ENCODE data around the gene ZNF212. TPM values are rescaled to one million over a fixed set of nuclear protein-coding genes. Genes with fewer than 3 reads are reported as not detected.

The ZNF212 gene
- 11.6 to 14.0 TPM (median 12.6 TPM) in 5 replicates for total RNA-seq (2022; extraction: Qiagen RNA extraction; ENCODE audit: low read depth)

GRCh38 chr7:149239345-149240143 lies at the start of gene ZNF212:
ZNF212 (plus strand) TSS chr7:149239651; CDS start chr7:149239779, 128 bp downstream.

GRCh38 chr7:149195180-149196150 lies 44.0 kb upstream of the ZNF212 start, which contains the start of gene ZNF282:
ZNF282 (plus strand) TSS chr7:149195546; CDS start chr7:149195590, 44 bp downstream.

GRCh38 chr7:149261829-149262617 lies 22.6 kb downstream of the ZNF212 start, which contains the start of gene ZNF783:
ZNF783 (plus strand) TSS chr7:149262196; CDS start chr7:149262334, 138 bp downstream.

Other genes with a start within 250 kb of the ZNF212 start
- 204 to 223 TPM (median 208 TPM) in 5 replicates for gene PDIA4, start 211.1 kb upstream of the ZNF212 start, total RNA-seq (2022; extraction: Qiagen RNA extraction; ENCODE audit: low read depth)
- 6.2 to 6.7 TPM (median 6.5 TPM) in 5 replicates for gene ZNF786, start 148.9 kb upstream of the ZNF212 start, total RNA-seq (2022; extraction: Qiagen RNA extraction; ENCODE audit: low read depth)
- 1.0 to 1.5 TPM (median 1.4 TPM) in 5 replicates for gene ZNF425, start 113.3 kb upstream of the ZNF212 start, total RNA-seq (2022; extraction: Qiagen RNA extraction; ENCODE audit: low read depth)
- gene ZNF398, start 92.2 kb upstream of the ZNF212 start, total RNA-seq (2022; extraction: Qiagen RNA extraction; ENCODE audit: low read depth): 8.1 to 9.5 TPM (median 8.9 TPM) in 5 replicates
- gene ZNF282, start 44.1 kb upstream of the ZNF212 start, total RNA-seq (2022; extraction: Qiagen RNA extraction; ENCODE audit: low read depth): 21.4 to 28.0 TPM (median 25.0 TPM) in 5 replicates
- 5.5 to 8.9 TPM (median 6.0 TPM) in 5 replicates for gene ZNF783, start 22.5 kb downstream of the ZNF212 start, total RNA-seq (2022; extraction: Qiagen RNA extraction; ENCODE audit: low read depth)
- 16.2 to 21.0 TPM (median 20.0 TPM) in 5 replicates for gene ZNF777, start 221.4 kb downstream of the ZNF212 start, total RNA-seq (2022; extraction: Qiagen RNA extraction; ENCODE audit: low read depth)

All from A549 treated with CpdA at 1 μM for 4 hours (cell line).